NCI-H1436 treated with DMSO at 0.1 percent for 48 hours (cell line): ENCODE data around the gene METTL26.

Experiments used
- DNase-seq: peaks from one replicate; lab custom pipeline; 2025; lab: John Stamatoyannopoulos, UW

Gene METTL26

DNA sequence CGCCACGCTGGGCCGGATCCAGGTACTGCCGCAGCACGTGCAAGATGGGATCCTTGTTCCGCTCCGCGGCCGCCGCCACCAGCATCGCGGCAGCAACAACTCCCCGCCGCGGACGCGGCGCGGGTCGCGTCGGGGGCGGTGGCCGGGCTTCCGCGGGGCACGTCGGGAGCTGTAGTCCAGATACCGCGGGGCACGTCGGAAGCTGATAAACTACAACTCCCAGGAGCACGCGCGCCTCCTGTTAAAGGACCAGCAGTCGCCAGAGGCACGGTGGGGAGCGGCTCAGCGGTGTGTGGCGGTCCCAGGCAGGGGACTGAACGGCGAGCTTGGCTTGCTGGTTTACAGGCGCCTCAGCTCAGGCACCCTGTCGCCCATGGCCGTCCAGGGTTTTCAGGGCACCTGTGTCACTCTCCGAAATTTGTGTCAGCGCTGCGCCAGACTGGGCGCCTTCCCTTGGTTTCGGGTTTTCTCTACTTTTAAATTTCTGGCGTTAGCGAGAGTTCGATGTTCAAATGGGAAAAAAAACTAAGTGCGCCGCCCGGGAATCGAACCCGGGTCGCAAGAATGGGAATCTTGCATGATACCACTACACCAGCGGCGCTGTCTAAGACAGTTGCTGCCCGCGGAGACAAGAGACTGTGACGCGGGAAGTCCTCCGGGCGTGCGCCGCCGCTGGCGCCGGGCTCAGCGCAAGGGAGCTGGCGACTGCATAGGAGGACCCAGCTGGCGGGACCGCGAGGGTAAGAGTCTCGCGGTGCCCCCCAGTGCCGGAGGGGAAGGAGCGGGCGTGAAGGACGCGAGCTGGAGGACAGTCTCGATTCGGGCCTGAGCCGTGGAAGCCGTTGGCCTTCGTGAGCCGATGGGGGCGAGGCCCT is at the start of gene METTL26:
Gene METTL26 (minus strand): TSS at position 100 of the 875 bp plus-strand sequence. CDS start 15 bp downstream, at position 85.
- peak; percentile 84 for DNase-seq

DNA sequence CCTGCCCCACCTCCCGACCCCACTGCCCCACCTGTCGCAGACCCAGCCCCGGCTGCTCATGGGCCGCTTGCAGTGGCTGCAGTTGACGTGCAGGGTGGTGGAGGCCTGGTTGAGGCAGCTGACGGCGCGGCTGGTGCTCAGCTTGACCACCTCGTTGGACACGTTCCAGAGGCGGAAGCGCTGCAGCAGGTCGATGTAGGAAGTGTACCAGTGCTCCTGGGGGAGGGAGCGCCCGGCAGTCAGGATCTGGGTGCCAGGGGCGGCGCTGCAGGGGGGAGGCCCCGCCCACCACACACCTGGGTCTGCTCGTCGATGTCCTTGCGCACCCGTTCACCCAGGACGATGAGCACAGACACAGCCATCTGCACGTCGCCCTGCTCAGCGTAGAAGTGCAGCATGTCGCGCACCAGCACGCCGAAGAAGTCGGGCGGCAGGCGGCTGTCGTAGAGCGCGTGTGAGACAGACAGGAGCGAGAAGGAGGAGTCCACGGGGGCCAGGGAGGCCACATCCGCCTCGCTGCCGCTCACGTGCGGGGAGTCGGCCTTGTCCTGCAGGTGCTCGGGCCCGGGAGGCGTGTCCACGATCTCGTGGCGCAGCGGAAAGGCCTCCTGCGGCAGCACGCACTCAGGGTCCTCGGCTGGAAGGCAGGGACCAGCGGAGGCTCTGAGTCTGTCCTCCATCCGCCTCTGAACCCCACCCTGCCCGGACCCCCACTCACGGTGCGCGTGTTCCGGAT is 49.0 kb upstream of the METTL26 start:
- no peak for DNase-seq

DNA sequence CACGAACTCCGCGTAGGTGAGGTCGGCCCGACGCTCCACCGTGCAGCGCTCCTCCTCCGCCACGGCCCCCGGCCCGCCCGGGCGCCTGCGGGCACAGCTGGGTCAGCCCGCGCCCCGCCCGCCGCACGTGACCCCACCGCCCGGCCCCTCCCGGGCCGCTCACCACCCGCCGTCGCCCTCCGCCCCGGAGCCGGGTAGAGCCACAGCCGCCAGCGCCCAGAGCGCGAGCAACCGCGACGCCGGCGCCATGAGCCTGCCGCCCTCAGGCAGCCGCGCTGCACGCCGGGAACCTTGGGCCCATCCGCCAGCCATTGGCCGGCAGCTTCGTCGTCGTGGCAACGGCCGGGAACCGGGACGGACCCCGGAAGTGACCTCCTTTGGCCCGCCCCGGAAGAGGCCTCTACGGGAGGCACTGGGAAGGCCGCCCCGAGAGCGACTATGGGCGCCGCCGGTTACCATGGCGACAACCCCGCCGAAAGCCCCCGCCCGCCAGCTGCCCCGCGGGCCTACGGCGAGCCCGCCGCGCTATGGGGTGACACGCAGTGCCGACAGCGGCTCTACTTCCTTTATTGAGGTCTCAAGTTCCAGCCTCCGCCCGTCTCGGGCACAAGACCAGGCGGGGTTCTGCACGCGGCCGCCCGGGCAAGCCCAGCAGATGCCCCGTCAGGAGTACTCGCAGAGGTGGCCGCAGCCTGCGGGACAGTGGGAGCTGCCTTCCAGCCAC is 48.1 kb upstream of the METTL26 start, which contains the start of gene JMJD8:
Gene JMJD8 (minus strand): TSS at position 264 of the 724 bp plus-strand sequence. CDS start 15 bp downstream, at position 249.
- peak; percentile 60 for DNase-seq

DNA sequence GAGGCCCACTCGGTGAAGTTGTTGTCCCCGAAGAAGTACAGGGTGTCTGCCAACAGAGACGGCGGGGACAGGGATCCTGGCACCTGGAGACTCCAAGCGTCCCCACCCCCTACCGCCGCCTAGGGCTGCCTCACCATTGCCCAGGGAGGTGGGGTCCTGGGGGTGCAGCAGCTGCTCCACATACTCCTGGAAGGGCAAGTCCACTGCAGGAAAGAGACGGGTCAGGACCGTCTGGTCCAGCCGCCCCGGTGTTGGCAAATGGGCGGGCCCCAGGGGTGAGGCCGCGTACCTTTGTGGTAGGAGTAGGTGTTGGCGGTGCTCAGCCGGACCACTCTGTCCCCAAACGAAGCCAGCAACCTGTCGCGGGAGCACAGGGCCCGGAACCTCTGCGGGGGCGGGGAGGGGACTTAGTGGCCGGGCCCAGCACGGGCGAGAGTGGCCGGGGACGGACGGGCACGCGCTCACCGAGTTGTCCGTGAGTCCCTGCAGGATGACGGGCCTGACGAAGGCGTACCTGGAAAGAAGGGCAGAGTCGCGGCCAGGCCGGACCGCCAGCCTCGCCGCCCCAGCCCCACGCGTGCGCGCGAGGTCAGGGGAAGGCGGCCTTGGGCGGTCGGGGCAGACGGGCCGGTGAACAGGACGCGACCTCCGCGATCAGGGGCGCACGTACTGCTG is 47.4 kb upstream of the METTL26 start:
- no peak for DNase-seq

DNA sequence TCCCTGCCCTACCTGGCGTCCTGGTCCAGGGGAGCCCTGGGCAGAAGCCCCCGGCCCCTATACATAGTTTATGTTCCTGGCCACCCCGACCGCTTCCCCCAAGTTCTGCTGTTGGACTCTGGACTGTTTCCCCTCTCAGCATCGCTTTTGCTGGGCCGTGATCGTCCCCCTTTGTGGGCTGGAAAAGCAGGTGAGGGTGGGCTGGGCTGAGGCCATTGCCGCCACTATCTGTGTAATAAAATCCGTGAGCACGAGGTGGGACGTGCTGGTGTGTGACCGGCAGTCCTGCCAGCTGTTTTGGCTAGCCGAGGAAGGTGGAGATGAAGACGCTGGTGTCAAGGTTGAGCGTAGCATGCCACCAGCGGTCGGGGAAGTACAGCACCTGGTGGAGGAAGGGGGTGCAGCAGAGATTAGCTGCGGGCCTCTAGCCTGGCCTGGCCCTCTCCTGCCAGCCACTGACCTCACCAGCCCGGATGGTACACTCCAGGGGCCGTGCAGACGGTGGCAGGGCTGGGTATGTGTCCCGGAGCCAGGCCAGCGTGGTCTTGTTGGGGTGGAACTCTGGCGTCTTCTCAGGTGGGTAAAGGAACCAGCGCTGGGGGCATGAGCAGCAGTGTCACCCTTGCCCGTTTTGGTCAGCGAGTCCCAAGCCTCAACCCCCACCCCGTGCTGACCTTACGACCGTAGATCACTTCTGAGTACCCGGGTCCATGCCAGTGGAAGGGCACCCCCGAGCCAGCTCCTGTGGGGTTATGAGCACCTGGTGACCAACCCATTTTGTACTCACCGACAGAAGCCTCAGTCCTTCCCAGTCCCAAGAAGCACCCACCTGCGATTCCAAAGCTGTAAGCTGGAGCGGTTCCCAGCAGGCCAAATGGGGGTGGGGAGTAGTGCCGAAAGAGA is 46.6 kb upstream of the METTL26 start:
- no peak for DNase-seq

DNA sequence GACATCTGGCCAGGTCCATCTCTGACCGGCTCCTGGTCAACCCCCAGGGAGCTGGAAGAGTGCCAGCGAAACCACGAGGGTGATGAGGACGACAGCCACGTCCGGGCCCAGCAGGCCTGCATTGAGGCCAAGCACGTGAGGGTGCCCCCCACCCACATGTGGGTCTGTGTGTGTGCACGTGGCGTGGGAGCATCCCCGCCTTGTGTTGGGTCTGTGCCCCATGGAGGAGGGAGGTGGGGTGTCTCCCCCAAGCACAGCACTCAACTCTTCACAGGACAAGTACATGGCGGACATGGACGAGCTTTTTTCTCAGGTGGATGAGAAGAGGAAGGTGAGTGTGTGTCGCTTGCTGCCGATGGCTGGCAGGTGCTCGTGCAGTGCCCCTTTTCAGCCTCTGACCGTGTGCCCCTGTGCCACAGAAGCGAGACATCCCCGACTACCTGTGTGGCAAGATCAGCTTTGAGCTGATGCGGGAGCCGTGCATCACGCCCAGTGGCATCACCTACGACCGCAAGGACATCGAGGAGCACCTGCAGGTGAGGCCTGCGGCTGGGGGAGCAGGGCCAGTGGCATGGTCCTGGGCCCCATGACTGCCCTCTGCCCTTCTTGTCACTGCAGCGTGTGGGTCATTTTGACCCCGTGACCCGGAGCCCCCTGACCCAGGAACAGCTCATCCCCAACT is 45.8 kb upstream of the METTL26 start:
- no peak for DNase-seq

DNA sequence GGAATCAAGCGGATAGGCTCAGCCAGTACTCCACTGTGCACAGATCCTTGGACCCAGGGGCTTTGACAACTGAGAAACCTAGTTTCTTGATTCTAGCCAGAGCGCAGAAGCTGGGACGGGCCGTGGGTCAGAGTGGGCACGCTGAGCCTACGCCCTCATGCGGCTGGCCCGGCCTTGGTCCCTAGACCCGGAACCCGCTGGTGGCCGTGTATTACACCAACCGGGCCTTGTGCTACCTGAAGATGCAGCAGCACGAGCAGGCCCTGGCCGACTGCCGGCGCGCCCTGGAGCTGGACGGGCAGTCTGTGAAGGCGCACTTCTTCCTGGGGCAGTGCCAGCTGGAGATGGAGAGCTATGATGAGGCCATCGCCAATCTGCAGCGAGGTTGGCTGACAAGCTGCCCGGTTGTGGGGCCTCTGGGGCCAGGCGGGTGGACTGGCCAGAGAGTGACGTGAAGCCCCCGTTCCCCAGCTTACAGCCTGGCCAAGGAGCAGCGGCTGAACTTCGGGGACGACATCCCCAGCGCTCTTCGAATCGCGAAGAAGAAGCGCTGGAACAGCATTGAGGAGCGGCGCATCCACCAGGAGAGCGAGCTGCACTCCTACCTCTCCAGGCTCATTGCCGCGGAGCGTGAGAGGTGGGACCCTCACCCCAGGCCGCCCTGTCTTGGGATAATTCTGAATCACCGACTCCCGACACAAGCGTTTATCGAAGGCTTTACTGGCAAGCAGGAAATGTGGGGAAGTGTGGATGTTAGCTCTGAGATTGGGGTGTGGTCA is 45.1 kb upstream of the METTL26 start:
- DNase-seq: no peak

DNA sequence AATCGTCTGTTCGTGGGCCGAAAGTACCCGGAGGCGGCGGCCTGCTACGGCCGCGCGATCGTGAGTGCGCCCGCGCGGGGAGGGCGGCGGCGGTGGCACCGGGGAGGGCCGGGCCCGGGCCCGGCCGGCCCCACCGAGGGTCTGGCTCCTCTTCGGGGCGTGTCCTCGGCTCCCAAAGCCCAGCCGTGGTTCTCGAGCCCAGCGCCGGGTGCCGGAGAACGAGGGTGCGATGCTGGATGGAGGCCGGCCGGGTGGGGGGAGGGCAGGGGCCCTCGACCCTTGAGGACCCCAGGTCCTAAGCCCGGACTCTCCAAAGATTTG is 44.5 kb upstream of the METTL26 start:
- no peak for DNase-seq

DNA sequence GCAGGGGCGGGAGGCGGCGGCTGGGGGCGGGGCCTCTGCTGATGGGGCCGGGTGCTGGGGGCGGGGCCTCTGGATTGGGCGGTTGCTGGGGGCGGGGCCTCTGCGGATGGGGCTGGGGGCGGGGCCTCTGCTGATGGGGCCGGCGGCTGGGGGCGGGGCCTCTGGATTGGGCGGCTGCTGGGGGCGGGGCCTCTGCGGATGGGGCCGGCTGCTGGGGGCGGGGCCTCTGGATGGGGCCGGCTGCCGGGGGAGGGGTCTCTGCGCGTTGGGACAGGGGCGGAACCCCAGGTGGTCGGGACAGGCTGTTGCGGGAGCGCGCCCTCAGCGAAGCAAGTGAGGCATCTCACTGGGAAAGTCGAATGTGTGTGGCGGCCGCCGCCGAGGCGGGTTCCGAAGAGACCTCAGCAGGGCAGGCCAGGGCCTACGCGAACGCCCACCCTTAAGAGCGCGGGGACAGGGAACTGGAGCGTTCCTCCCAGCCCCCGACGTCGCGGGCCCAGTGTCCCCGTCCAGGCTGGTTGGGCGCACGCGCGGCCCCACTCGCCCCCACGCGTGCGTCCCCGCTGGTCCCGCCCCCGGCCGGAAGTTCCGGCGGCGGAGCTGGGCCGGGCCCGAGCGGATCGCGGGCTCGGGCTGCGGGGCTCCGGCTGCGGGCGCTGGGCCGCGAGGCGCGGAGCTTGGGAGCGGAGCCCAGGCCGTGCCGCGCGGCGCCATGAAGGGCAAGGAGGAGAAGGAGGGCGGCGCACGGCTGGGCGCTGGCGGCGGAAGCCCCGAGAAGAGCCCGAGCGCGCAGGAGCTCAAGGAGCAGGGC is 43.9 kb upstream of the METTL26 start, which contains the start of gene STUB1:
Gene STUB1 (plus strand): TSS at position 597 of the 811 bp plus-strand sequence. CDS start 116 bp downstream, at position 713.
- DNase-seq: no peak

DNA sequence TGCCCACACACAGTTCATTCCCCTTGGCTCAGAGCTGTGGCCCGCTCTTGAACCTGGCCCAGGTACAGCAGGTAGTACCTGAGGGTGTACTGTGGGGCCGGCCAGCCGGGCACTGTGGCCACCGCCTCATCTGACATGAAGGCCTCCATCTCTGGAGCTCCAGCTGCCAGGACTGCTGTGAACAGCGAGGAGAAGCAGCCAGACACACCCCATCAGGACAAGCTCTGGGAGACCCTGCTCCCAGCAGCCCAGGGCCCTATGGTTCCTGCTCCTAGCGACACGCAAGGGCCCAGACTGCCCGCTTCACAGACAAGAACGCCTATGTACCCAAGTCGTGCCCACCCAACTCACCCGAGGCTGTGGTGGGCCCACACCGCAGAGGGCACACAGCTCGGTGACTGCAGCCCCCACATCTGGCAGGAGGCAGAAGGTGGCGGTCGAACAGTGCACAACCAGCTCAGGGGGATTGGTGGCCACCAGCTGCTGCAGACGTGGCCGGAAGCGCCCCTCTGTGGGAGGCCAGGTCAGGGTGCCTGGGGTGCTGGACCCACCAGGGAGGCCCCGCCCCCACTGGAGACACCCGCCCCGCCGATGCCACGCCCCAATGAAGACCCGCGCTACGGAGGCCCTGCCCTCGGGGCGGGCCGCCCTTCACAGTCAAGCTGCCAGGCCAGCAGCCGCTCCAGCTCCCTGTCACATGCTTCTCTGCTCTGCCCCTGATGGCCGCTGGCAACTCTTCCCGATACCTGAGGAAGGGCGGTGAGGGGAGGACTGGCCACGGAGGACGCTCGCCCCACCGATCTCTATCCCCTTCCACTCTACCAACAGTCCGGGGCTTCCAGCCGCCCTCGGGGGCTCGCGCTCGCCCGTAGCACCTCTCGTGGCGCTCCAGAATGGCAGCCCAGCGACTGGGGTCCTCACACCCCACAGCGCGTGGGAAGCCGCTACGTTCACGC is 43.0 kb upstream of the METTL26 start:
- no peak for DNase-seq

DNA sequence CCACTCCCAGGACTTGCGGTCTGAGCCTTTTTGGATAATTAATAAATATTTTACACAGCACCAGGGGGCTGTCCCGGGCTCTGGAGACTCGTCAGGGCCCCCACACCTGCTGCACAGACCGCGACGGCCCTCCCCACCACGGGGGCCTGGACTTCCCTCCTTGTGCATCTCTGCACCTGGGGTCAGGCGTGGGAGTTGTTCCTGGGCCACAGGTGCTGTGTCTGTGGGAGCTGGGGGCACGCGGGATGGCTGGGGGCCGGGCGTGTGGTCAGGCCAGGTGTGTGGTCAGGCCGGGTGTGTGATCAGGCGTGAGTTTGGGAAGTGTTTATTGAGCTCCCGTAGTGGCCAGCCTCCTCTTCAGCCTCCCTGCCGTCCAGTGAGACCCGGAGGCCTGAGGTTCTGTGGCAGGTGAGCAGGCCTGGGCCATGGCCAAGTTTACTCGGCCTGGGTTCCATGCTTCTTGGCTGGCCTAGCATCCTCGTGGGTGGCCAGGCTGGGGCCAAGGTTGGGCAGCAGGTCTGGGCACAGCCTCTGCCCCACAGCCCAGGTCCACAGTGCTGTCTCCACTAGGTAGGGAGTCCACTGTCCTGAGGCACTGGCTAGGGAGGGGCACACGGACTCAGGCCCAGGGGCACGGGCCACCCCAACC is 42.2 kb upstream of the METTL26 start:
- DNase-seq: no peak

DNA sequence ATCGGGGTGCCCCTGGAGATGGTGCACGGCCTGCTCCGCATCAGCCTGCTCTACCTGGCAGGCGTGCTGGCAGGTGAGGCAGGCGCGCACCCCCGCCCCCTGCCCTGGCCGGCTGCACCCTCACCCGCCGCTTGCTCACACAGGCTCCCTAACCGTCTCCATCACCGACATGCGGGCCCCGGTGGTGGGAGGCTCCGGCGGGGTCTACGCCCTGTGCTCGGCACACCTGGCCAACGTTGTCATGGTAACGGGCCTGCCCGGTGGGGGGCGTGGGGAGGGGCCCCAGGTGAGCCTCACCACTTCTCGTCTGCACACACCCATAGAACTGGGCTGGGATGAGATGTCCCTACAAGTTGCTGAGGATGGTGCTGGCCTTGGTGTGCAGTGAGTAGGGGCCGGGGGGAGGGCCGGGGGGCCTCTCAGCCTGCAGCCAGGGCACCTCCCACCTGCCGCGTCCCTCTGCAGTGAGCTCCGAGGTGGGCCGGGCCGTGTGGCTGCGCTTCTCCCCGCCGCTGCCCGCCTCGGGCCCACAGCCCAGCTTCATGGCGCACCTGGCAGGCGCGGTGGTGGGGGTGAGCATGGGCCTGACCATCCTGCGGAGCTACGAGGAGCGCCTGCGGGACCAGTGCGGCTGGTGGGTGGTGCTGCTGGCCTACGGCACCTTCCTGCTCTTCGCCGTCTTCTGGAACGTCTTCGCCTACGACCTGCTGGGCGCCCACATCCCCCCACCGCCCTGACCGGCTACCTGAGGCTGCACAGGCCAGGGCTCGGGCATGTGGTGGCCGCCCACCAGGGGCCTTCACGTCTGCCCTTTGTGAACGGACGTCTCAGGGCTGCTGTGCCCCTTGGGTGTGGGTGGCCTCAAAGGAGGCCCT is 41.4 kb upstream of the METTL26 start:
- DNase-seq: no peak

DNA sequence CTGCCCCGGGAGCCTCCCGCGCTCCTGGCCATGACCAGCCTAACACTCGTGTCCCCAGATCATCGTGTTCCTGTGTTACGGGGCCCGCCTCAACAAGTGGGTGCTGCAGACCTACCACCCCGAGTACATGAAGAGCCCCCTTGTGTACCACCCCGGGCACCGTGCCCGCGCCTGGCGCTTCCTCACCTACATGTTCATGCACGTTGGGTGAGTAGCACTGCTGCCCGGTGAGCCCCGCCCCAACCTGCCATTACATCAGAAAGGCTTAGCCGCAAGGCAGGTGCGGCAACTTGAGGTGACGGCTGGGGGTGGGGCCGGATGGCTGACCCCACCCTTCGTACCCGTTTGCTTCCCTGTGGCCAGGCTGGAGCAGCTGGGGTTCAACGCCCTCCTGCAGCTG is 40.8 kb upstream of the METTL26 start:
- DNase-seq: peak; percentile 36

DNA sequence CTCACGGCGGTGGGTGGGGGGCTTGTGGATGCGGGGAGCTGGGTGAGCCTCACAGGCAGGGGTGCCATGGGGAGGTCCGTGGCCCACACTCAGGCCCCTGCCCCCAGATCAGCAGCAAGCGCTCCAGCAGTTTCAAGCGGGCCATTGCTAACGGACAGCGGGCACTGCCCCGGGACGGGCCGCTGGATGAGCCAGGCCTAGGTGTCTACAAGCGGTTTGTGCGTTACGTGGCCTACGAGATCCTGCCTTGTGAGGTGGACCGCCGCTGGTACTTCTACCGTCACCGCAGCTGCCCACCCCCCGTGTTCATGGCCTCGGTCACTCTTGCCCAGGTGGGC is 40.4 kb upstream of the METTL26 start:
- no peak for DNase-seq

DNA sequence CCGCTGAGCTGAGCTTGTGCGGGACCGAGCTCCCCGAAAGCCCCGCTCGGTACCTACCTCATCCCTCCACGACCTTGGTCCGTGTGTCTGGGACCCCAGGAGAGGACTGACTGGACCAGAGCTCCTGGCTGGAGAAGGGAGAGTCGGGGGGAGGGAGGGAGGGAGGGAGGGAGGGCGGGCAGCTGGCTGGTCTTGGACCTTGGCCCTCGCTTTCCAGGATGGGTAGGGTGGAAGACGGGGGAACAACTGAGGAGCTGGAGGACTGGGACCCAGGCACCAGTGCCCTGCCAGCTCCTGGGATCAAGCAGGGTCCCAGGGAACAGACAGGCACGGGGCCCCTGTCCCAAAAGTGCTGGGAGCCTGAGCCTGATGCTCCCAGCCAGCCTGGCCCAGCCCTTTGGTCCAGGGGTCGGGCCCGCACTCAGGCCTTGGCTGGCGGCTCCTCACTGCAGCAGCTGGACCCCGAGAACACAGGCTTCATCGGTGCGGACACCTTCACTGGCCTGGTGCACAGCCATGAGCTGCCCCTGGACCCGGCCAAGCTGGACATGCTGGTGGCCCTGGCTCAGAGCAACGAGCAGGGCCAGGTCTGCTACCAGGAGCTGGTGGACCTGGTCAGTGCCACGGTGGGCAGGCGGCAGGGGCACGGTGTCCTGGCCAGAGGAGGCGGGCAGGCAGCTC is 39.9 kb upstream of the METTL26 start:
- DNase-seq: no peak
